Nephron progenitor cell (in vitro differentiated cells): ENCODE measurements around the gene RORC.

Experiments
- DNase-seq: peaks from one replicate; pipeline ENCODE4 v3.0.0; 2021
- H3K27ac Mint-ChIP-seq: 2 replicates; pipeline ENCODE4 v1.8.0; 2021; ENCODE audit warnings: mild to moderate bottlenecking, moderate library complexity, mixed read lengths
- H3K27me3 Mint-ChIP-seq: 2 replicates; pipeline ENCODE4 v1.8.0; 2021; ENCODE audit warnings: mild to moderate bottlenecking, low read depth, mixed read lengths; ENCODE audit not compliant: poor library complexity
- H3K36me3 Mint-ChIP-seq: 2 replicates; pipeline ENCODE4 v1.8.0; 2021; ENCODE audit warnings: low read depth, mixed read lengths
- H3K4me1 Mint-ChIP-seq: 2 replicates; pipeline ENCODE4 v1.8.0; 2021; ENCODE audit warnings: mixed read lengths
- H3K4me3 Mint-ChIP-seq: 2 replicates; pipeline ENCODE4 v1.8.0; 2021; ENCODE audit warnings: mild to moderate bottlenecking, moderate library complexity, mixed read lengths
- H3K9me3 Mint-ChIP-seq: 2 replicates; pipeline ENCODE4 v1.8.0; 2021; ENCODE audit warnings: mild to moderate bottlenecking, moderate library complexity, mixed read lengths
- CTCF ChIP-seq: fragments of 200-600 bp; sonication (generic); IDR thresholded peaks from 2 replicates; pipeline ENCODE4 v1.5.0; 2021; ENCODE audit warnings: antibody characterized with exemption

The RORC gene

GRCh38 chr1:151851886-151852285, 20.3 kb upstream of the RORC start:
- no peak overlapping the region for H3K4me3 Mint-ChIP-seq
- DNase-seq = no peak
- peaks cover 38% of the 10 kb centered on the region for H3K27me3 Mint-ChIP-seq
- no peak overlapping the region for H3K27ac Mint-ChIP-seq
- no peaks in the 10 kb centered on the region for H3K9me3 Mint-ChIP-seq
- no peak for TF ChIP-seq CTCF
- H3K4me1 Mint-ChIP-seq = no peaks in the 10 kb centered on the region
- no peaks in the 10 kb centered on the region for H3K36me3 Mint-ChIP-seq

- no peaks in the 10 kb centered on the region for H3K36me3 Mint-ChIP-seq
- peaks cover 33% of the 10 kb centered on the region for H3K27me3 Mint-ChIP-seq
- H3K27ac Mint-ChIP-seq = no peak overlapping the region
- no peaks in the 10 kb centered on the region for H3K4me1 Mint-ChIP-seq
- H3K9me3 Mint-ChIP-seq = no peaks in the 10 kb centered on the region
- H3K4me3 Mint-ChIP-seq = no peak overlapping the region
- no peak for TF ChIP-seq CTCF
- no peak for DNase-seq
These were observed 18.3 kb upstream of the RORC start for GRCh38 chr1:151849871-151850270.

- peaks cover 41% of the 10 kb centered on the region for H3K27me3 Mint-ChIP-seq
- DNase-seq = no peak
- H3K27ac Mint-ChIP-seq = no peak overlapping the region
These were observed 17.5 kb upstream of the RORC start for GRCh38 chr1:151849126-151849525.

GRCh38 chr1:151847867-151848596, 16.4 kb upstream of the RORC start:
- DNase-seq = no peak
- Mint-ChIP-seq H3K4me3 (no peak overlapping the region), H3K4me1 (no peaks in the 10 kb centered on the region), H3K36me3 (no peaks in the 10 kb centered on the region), H3K9me3 (no peaks in the 10 kb centered on the region), H3K27me3 (peaks cover 45% of the 10 kb centered on the region), H3K27ac (no peak overlapping the region)
- no peak for TF ChIP-seq CTCF

More at GRCh38 chr1:151849126-151849525, 17.5 kb upstream of the RORC start:
- no peaks in the 10 kb centered on the region for H3K36me3 Mint-ChIP-seq
- no peak for TF ChIP-seq CTCF
- no peak overlapping the region for H3K4me3 Mint-ChIP-seq
- no peaks in the 10 kb centered on the region for H3K9me3 Mint-ChIP-seq
- H3K4me1 Mint-ChIP-seq = no peaks in the 10 kb centered on the region

GRCh38 chr1:151846686-151847237, 15.2 kb upstream of the RORC start:
- Mint-ChIP-seq H3K27me3 (peaks cover 44% of the 10 kb centered on the region), H3K36me3 (no peaks in the 10 kb centered on the region), H3K4me1 (no peaks in the 10 kb centered on the region), H3K4me3 (no peak overlapping the region), H3K9me3 (no peaks in the 10 kb centered on the region), H3K27ac (no peak overlapping the region)
- no peak for TF ChIP-seq CTCF
- DNase-seq = no peak

GRCh38 chr1:151846062-151846568, 14.5 kb upstream of the RORC start:
- Mint-ChIP-seq H3K4me1 (no peaks in the 10 kb centered on the region), H3K36me3 (no peaks in the 10 kb centered on the region), H3K27me3 (peaks cover 46% of the 10 kb centered on the region), H3K27ac (peak overlapping the region; percentile 57), H3K4me3 (no peak overlapping the region), H3K9me3 (no peaks in the 10 kb centered on the region)
- no peak for DNase-seq
- TF ChIP-seq CTCF = no peak
